PC-9 (cell line): ENCODE data around the gene CRY1. TPM values are rescaled to one million over a fixed set of nuclear protein-coding genes. Genes with fewer than 3 reads are reported as not detected.
"Not testable (repeated sequence)": the region's sequence is repeated elsewhere in the genome, so short reads cannot be mapped to it uniquely, and the experiment has no call there.

ENCODE experiments used
- BruUV-seq: library from RNA; stranded (reverse); fragments of 400-500 nt; replicated peaks from 2 replicates; lab custom pipeline; 2021; lab: Mats Ljungman, UMichigan
- CTCF ChIA-PET: fragments of 300-600 bp; sonication (Branson Sonifier 250); formaldehyde crosslinking; loops from one replicate; lab custom pipeline; 2022; ENCODE audit warnings: antibody characterized with exemption; lab: Charles Lee
- POLR2A ChIA-PET: fragments of 300-600 bp; sonication (Branson Sonifier 250); formaldehyde crosslinking; loops from one replicate; lab custom pipeline; 2022; ENCODE audit warnings: antibody characterized with exemption; ENCODE audit not compliant: unreplicated experiment; lab: Charles Lee
- DNase-seq, 2 experiments: peaks; one replicate each; pipeline versions ENCODE4 v3.0.0 to v3.0.0-alpha.2; 2015 to 2022; ENCODE audit warnings: mixed read lengths in 1 of 2
- H2AFZ ChIP-seq: fragments of 200-600 bp; sonication (generic); 2 replicates; pipeline ENCODE4 v1.8.1; 2017; ENCODE audit warnings: antibody characterized with exemption
- H3F3A ChIP-seq: fragments of 200-600 bp; sonication (generic); 2 replicates; pipeline ENCODE4 v1.8.1; 2017; ENCODE audit warnings: antibody characterized with exemption, mild to moderate bottlenecking, low read depth; ENCODE audit not compliant: insufficient read depth
- H3K27ac ChIP-seq: fragments of 200-600 bp; sonication (generic); 2 replicates; pipeline ENCODE4 v1.6.1; 2016; ENCODE audit warnings: mixed run types
- H3K27me3 ChIP-seq: fragments of 200-600 bp; sonication (generic); 2 replicates; pipeline ENCODE4 v1.6.1; 2016; ENCODE audit warnings: low read depth, mixed run types; ENCODE audit not compliant: insufficient read depth
- H3K36me3 ChIP-seq: fragments of 200-600 bp; sonication (generic); 2 replicates; pipeline ENCODE4 v1.6.1; 2016; ENCODE audit warnings: low read depth, mixed run types
- H3K4me1 ChIP-seq: fragments of 200-600 bp; sonication (generic); replicated peaks from 2 replicates; pipeline ENCODE4 v1.6.1; 2016; ENCODE audit warnings: mixed run types; ENCODE audit not compliant: insufficient read depth
- H3K4me2 ChIP-seq: fragments of 200-600 bp; sonication (generic); 2 replicates; pipeline ENCODE4 v1.6.1; 2017; ENCODE audit warnings: mixed run types
- H3K4me3 ChIP-seq: fragments of 200-600 bp; sonication (generic); 2 replicates; pipeline ENCODE4 v1.6.1; 2016; ENCODE audit warnings: mixed run types
- H3K79me2 ChIP-seq: fragments of 200-600 bp; sonication (generic); 2 replicates; pipeline ENCODE4 v1.6.1; 2017; ENCODE audit warnings: low read depth, mixed run types
- H3K9me2 ChIP-seq: fragments of 200-600 bp; sonication (generic); 2 replicates; pipeline ENCODE4 v1.8.1; 2017; ENCODE audit warnings: mild to moderate bottlenecking; ENCODE audit not compliant: insufficient read depth
- H3K9me3 ChIP-seq: fragments of 200-600 bp; sonication (generic); 2 replicates; pipeline ENCODE4 v1.8.1; 2016; ENCODE audit warnings: low read depth; ENCODE audit not compliant: insufficient read depth
- H4K20me1 ChIP-seq: fragments of 200-600 bp; sonication (generic); 2 replicates; pipeline ENCODE4 v1.8.1; 2017; ENCODE audit not compliant: insufficient read depth
- EZH2 ChIP-seq: fragments of 200-600 bp; sonication (generic); IDR thresholded peaks from 2 replicates; pipeline ENCODE4 v1.8.0; 2017; ENCODE audit warnings: antibody characterized with exemption, low read depth
- intact Hi-C: fragments of 100-400 bp; cut with micrococcal nuclease; formaldehyde crosslinking; loops from one replicate; pipeline ENCODE4 v1.10.0; 2022; ENCODE audit not compliant: unreplicated experiment
- total RNA-seq: library from RNA; stranded (reverse); gene quantifications from 2 replicates; pipeline ENCODE4 v1.2.3, GENCODE V29; 2021
- TF ChIP-seq, protein P1 (sequence below): fragments of 200-600 bp; sonication (generic); conservative IDR thresholded peaks from 2 replicates; pipeline ENCODE4 v1.6.1; 2017; ENCODE audit warnings: mixed run types, antibody characterized with exemption, mild to moderate bottlenecking, moderate library complexity

CRY1 gene
- total RNA-seq, 1 experiment from 2014 or later = 18.1 TPM

DNA sequence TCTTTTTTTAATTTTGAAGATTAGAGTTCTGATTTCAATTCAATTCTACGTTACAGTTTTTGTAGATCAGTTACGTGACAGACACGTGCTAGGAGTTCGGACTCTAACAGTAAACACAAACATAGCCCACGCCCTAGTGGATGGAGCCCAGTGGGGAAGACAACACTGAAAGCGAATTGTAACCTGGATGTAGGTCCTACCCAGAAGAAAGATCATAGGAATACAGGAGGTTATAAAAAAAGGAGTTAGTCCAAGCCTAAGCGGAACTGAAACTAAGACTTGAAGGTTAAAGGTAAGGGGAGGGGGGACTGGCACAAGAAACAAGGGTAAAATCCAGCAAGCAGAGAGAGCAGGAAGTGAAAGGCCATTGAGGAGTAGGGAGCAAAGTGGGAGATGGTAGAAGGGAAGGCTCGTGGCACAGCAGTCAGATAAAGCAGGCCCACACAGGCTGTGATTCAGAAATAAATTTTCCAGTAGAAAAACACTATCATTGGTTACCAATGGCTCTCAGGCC lies 15.7 kb upstream of the CRY1 start:
- Histone ChIP-seq H2AFZ (no peak overlapping the region), H3K4me1 (no peaks in the 10 kb centered on the region), H4K20me1 (no peaks in the 10 kb centered on the region), H3K4me3 (no peak overlapping the region), H3K4me2 (no peak overlapping the region), H3K9me2 (no peaks in the 10 kb centered on the region), H3K79me2 (no peaks in the 10 kb centered on the region), H3K9me3 (no peaks in the 10 kb centered on the region), H3K27ac (no peak overlapping the region), H3K36me3 (no peaks in the 10 kb centered on the region), H3F3A (no peaks in the 10 kb centered on the region), H3K27me3 (no peaks in the 10 kb centered on the region; the same call in 1 of the 2 replicates)
- BruUV-seq = no TSS peak
- intact Hi-C loops = no loop called here
- TF ChIP-seq EZH2 = no peak
- TF ChIP-seq, protein P1, sequence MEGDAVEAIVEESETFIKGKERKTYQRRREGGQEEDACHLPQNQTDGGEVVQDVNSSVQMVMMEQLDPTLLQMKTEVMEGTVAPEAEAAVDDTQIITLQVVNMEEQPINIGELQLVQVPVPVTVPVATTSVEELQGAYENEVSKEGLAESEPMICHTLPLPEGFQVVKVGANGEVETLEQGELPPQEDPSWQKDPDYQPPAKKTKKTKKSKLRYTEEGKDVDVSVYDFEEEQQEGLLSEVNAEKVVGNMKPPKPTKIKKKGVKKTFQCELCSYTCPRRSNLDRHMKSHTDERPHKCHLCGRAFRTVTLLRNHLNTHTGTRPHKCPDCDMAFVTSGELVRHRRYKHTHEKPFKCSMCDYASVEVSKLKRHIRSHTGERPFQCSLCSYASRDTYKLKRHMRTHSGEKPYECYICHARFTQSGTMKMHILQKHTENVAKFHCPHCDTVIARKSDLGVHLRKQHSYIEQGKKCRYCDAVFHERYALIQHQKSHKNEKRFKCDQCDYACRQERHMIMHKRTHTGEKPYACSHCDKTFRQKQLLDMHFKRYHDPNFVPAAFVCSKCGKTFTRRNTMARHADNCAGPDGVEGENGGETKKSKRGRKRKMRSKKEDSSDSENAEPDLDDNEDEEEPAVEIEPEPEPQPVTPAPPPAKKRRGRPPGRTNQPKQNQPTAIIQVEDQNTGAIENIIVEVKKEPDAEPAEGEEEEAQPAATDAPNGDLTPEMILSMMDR = no peak
- POLR2A ChIA-PET = no interaction called here
- CTCF ChIA-PET = no interaction called here
- no peak for DNase-seq

DNA sequence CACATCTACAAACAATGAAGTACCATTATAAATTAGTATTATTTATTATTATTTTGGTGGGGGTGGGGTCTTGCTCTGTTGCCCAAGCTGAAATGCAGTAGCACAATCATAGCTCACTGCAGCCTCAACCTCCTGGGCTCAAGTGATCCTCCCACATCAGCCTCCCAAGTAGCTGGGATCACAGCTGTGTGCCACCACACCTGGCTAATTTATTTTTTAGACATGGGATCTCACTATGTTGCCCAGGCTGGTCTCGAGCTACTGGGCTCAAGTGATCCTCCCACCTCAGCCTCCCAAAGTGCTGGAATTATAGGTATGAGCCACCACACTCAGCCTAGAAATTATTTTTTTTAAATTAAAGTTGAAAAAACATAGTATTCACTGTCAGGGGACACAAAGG lies 15.0 kb upstream of the CRY1 start:
- H3K36me3 ChIP-seq, H2AFZ ChIP-seq, H3K4me2 ChIP-seq, CTCF ChIA-PET, BruUV-seq, H3K4me3 ChIP-seq, H3K79me2 ChIP-seq, H3K4me1 ChIP-seq, intact Hi-C loops, H3K27me3 ChIP-seq, H3K9me2 ChIP-seq, H3K9me3 ChIP-seq, H3K27ac ChIP-seq, POLR2A ChIA-PET, DNase-seq, H3F3A ChIP-seq, H4K20me1 ChIP-seq: not testable (repeated sequence)

DNA sequence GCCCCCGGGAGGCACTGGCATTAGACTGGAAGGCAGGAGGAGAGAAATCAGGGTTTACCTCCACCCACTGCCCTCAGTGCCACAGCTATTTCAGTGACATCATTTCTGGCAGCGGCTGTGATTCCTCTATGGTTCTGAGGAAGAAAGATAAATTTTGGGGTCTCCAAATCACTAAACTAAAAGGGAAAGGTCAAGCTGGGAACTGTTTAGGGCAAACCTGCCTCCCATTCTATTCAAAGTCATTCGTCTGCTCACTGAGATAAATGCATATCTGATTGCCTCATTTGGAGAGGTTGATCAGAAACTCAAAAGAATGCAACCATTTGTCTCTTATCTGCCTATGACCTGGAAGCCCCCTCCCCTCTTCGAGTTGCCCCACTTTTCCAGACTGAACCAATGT lies 14.0 kb upstream of the CRY1 start:
- DNase-seq = no peak
- H3K9me2 ChIP-seq = no peaks in the 10 kb centered on the region
- TF ChIP-seq EZH2 = no peak
- TF ChIP-seq, protein P1 = no peak
- no peak overlapping the region for H3K4me2 ChIP-seq
- no peaks in the 10 kb centered on the region for H3K4me1 ChIP-seq
- H3K9me3 ChIP-seq = no peaks in the 10 kb centered on the region
- ChIA-PET POLR2A (no interaction called here), CTCF (no interaction called here)
- H3F3A ChIP-seq = no peaks in the 10 kb centered on the region
- no peaks in the 10 kb centered on the region; the same call in 1 of the 2 replicates for H3K27me3 ChIP-seq
- intact Hi-C loops = no loop called here
- no peak overlapping the region for H2AFZ ChIP-seq
- H3K79me2 ChIP-seq = no peaks in the 10 kb centered on the region
- H3K36me3 ChIP-seq = no peaks in the 10 kb centered on the region
- no peaks in the 10 kb centered on the region for H4K20me1 ChIP-seq
- H3K27ac ChIP-seq = no peak overlapping the region
- H3K4me3 ChIP-seq = no peak overlapping the region
- BruUV-seq = no TSS peak
